NCI-H1092 treated with DMSO at 0.1 percent for 48 hours (cell line): ENCODE measurements around the gene VAC14.

ENCODE experiments used
- DNase-seq: peaks from one replicate; lab custom pipeline; 2025; lab: John Stamatoyannopoulos, UW

VAC14 gene

DNA sequence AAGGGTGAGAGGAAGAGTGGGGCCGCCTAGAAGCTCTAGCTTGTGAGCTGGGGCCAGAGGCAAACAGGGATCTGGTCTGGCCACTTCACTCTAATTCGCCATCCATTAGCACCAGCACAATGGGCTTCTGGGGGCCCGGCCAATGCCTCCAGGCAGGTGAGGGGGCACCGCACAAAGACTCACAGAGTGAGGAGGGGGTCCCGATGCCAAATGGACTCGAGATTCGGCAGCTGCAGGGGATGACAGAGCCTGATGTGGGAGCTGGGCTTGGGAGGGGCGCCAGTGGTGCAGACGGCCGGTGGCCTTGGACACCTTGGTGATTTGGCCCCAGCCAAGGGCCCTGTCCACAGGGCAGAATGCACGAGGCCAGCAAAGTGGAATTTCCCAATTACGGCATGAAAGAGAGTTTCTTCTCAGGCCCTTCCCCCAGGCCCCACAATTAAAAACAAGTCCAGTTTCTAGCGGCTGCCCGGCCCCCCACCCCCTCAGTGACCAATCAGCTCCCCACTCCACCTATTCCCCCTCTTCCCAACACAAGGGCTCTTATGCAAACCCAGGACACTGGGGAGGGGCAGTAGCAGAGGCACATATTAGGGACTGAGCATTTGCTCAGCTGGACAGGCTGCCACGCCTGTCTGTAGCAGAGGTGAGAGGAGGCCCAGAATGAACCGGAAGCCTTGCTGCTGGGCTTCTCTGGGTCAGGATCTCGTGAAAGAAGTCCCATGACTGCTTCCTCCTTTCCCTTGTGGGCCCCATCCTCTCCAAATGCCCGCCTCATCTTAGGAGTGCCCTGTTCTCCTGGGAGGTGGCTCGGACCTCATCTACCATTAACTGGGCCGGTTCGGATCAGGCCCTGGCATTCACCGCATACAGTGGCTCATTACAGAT, 75.7 kb downstream of the VAC14 start:
- DNase-seq, result peak; percentile 75

- no peak for DNase-seq
Observed at GRCh38 chr16:70724146-70725023, 76.6 kb downstream of the VAC14 start.

DNA sequence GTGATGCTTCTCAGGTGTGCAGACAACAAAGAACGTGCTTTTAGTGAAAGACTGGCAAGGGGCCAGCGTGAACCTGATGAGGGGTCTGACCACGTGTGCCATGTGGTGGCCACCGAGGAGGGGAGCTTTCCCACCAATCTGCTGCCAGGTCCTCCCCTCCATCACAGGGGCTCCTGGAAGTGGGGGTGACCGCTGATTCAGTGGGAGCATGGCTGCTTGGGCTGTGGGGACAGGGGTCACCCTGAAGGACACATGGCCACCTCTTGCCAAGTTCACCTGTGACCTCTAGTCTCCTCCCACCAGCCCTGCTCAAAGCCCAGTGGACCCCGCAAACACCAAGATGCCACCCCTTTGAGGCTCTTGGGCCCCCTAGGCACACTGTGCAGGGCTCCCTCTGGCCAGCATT, 77.2 kb downstream of the VAC14 start:
- no peak for DNase-seq

- no peak for DNase-seq
Observed at GRCh38 chr16:70721202-70721963, 79.6 kb downstream of the VAC14 start.

GRCh38 chr16:70720425-70721201, 80.3 kb downstream of the VAC14 start:
- DNase-seq, result no peak

DNA sequence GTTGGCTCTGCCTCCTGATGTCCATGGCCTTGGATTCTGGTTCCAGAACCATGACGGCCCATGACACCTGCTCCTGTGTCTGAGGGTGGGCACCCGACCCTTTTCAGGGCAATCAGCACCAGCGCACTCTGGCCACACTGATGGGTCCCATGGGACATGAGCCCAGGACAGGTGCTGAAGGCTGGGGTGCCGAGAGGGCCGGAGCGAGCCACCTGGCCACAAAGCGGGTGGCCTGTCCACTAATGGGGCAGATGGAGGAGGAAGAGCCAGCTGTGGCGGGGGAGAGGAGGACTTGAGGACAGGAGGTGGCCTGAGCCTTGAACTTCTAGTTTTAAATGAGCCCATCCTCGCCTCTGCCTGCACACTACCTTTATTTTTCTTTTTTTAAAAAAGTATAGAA, 83.9 kb downstream of the VAC14 start:
- no peak for DNase-seq

- DNase-seq, result peak; percentile 93
Observed at GRCh38 chr16:70715860-70716357, 85.0 kb downstream of the VAC14 start.

- DNase-seq, result peak; percentile 93
Observed at GRCh38 chr16:70715055-70715858, 85.7 kb downstream of the VAC14 start.

GRCh38 chr16:70714581-70715054, 86.3 kb downstream of the VAC14 start:
- peak; percentile 23 for DNase-seq

DNA sequence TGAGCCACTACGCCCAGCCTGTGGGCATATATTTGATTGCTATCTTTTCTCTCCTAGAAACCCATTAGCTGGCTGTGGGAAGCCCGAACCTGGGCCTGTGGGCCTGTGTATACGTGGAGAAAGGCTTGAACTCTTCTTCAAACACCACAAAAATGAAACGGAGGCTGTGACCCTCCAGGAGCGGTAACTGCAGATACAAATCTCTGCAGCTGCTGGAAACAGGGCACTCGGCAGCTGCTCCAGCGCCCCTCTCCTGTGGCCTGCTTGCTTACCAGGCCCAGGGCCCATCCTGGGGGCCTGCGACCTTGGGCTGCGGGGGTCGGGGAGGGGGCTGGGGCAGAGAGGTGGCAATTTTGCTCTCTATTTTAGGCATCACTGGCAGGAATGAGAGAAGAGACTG, 87.1 kb downstream of the VAC14 start:
- peak; percentile 27 for DNase-seq

DNA sequence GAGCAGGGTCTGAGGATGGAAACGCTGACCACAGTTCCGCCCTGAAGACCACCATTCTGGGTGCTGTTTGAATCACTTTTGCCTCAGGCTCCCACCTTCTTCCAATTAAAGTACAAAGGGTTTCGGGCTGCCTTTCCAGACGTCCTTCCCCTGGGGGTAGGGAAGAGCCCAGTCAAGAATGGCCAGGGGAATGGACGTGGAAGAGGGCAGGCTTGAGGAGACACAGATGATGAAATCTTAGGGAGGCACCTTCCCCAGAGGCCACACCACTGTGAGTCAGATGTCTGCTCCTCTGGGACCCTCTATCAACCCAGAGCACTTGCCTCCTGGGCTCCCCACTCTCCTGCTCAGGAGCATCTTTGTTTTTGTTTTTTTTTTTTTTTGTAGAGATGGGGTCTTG, 87.6 kb downstream of the VAC14 start:
- no peak for DNase-seq

- no peak for DNase-seq
Observed at GRCh38 chr16:70712942-70713341, 88.0 kb downstream of the VAC14 start.

DNA sequence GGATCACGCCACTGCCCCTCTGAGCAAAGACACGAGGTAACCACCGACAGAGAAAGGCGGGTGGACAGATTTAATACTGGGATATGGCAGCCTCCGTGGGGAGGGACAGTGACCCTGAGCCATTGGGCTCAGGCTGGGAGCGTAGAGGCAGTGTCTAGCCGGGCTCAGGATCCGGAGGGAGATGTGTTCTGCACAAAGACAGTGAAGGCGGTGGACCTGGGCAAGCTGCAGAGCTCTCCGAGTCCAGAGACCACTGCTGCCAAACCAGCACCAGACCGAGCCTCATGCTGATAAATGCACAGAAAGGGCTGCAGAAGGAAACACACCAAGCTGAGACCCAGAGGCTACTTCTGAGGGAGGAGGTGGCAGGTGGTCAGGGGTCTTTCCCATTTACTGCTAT, 88.6 kb downstream of the VAC14 start:
- DNase-seq, result no peak

DNA sequence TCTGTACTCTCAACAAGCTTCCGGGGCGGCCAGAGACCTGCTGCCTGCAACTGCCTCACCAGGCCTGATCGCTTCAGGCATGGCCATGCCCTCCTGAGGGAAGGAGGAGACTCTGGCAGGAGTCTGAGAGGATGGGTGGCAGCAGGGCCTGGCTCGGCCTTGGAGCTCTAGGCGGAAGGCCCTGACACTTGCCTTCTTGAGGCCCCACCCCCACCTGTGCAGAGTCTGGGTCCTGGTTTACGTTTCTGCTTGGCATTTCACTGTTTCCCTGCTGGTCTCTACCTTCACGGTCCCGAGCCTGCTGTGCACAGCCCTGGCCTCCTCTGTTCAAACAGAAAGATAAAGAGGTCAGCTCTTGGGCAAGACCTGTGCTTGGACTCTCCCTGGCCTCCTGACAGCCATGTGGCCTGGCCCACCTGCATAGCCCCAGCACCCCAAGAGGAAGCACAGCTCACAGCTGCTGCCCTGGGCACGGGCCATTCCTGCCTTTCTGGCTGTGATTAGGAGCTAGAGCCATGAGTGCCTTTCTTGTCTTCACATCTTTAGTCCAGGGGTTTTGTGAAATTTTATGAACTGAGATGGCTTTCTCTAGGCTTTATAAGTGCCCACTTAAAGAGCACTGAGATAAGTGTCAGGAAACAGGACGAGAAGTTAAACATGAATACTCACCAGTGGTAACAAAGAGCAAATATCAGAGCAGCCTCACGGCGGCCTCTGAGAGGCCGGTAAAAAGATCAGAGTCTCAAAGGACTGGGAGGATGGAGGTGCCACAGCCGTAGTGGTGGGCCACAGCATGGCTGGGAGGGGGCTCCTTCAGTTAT, 89.5 kb downstream of the VAC14 start:
- peak; percentile 16 for DNase-seq

- DNase-seq, result no peak
Observed at GRCh38 chr16:70710422-70711210, 90.3 kb downstream of the VAC14 start.

DNA sequence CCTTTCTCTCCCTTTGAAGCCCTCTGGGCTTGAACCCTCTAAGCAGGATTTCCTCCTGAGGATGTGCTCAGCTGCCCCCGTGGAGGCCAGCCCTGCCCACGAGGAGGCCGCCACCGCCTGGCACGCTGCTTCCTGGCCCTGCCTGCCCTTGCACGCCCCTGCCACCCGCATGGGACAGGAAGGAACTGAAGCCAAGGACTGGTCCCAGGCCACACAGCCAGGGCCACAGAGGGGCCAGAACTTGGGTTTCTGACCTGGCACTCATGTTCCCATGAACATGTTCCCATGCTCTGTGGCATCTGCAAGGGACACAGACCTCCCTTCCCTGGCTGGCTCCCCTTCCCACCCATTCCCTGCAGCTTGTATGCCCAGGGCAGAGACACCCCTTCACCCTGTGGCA, 91.0 kb downstream of the VAC14 start:
- DNase-seq, result no peak

GRCh38 chr16:70709457-70709856, 91.5 kb downstream of the VAC14 start:
- no peak for DNase-seq
